ENCODE data around the gene SLC20A1. TPM values are rescaled to one million over a fixed set of nuclear protein-coding genes. Genes with fewer than 3 reads are reported as not detected.

The SLC20A1 gene
- total RNA-seq, 2 experiments from 2014 or later: 69.3 to 69.6 TPM

DNA sequence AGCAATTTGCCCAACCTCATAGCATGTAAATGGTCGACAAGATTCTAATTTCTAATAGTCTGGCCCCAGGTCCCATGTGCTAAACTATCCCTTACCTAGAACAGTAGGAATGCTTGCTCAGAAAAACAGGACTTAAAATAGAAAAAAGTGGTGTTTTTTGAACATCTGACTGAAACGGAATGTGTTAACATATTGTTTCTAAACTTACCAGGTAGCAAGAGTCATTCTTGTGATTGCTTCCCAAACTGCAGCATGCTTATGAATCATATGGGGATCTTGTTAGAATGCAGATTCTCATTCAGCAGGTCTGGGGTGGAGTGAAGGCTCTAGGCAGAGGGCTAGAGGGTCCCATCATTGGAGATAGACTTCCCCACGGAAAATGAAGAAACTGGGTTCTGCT is 5.8 kb upstream of the SLC20A1 start:
- Mint-ChIP-seq H3K4me3 (no peak overlapping the region), H3K27ac (no peak overlapping the region), H3K4me1 (peaks cover 53% of the 10 kb centered on the region), H3K9me3 (ENCODE audit: low read depth) (no peaks in the 10 kb centered on the region), H3K36me3 (ENCODE audit: low read depth) (peaks cover 2% of the 10 kb centered on the region), H3K27me3 (no peaks in the 10 kb centered on the region)
- ATAC-seq (peak; percentile 36), DNase-seq (no peak)
- intact Hi-C loops (cut with DNase I, micrococcal nuclease): no loop called here
- CTCF ChIA-PET: no interaction called here
- POLR2A ChIA-PET: no interaction called here

DNA sequence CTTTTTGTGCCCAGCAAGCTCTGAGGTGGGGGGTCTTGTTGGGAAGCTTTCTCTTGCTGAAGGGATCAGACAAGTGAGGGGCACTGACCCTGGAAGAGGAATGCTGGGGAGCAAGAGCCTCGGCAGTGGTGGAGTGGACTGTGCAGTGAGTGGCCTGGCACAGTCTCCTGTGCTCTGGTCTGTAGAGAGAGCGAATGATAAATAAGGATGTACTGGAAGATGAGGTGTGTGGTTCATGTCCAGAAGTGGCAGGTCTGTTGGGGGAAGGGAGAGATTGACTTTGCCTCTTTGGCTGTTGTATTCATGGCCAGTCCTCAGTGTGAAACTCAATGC is 5.3 kb upstream of the SLC20A1 start:
- POLR2A ChIA-PET: no interaction called here
- Mint-ChIP-seq H3K4me1 (peaks cover 49% of the 10 kb centered on the region), H3K9me3 (ENCODE audit: low read depth) (no peaks in the 10 kb centered on the region), H3K27me3 (no peaks in the 10 kb centered on the region), H3K27ac (peak overlapping the region; percentile 65), H3K4me3 (no peak overlapping the region), H3K36me3 (ENCODE audit: low read depth) (peaks cover 2% of the 10 kb centered on the region)
- CTCF ChIA-PET: interaction anchor here (0.7 to 2.6 kb wide), 4 partner anchors 9 to 58 kb away, joined by 3 to 13 read pairs (median 4); no protein-coding TSS in a partner anchor
- intact Hi-C loops (cut with DNase I, micrococcal nuclease): no loop called here
- DNase-seq (no peak), ATAC-seq (no peak)

DNA sequence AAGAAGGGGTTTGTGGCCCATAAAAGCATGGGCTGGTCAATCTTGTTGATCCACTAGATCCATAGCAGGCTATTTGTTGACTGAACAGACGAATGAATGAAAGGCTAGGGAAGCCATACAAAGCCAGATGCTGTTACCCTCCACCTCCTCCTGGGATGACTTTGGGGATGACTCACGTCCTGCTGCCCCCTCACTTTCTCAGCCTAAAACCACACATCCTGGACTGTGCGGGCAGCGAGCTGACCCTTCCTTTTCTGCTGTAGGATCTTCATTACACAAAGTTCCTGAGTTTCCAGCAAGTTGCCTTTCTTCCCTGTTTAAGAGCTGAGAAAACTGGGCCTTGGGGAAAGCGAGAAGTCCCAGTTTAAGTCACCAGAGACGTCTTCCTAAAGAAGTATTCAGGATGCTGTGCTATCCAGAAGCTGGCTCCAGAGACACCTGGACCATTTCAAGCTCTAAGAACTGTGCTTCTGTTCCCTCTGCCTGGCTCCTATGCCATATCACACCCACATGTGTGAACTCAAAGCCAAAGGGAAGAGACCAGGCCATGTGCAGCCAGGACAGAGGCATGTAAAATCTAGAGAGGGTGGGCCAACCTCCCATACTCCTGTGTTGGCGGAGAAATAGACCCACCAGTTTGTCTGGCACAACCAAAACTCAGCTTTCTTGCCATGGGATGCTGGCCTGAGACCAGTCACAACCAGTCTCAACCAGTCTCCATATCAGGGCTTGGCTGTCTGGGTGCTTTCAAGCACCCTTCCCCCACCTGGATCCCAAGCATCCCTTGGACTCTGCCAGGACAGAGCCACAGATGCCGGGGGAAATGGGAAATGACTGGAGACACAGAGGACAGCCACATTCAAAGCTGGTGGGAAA is 4.7 kb upstream of the SLC20A1 start:
- intact Hi-C loops (cut with DNase I, micrococcal nuclease): no loop called here
- peaks cover 43% of the 10 kb centered on the region for H3K4me1 Mint-ChIP-seq
- ATAC-seq (no peak), DNase-seq (peak; percentile 36)
- peaks cover 2% of the 10 kb centered on the region for H3K36me3 Mint-ChIP-seq (ENCODE audit: low read depth)
- ChIA-PET CTCF (interaction anchor here (0.6 to 2.6 kb wide), 6 partner anchors 10 to 338 kb away, joined by 3 to 13 read pairs (median 4); no protein-coding TSS in a partner anchor), POLR2A (interaction anchor here (0.6 kb wide), 1 partner anchor 1176 kb away, joined by 3 read pairs; no protein-coding TSS in a partner anchor)
- H3K27ac Mint-ChIP-seq: peak overlapping the region; percentile 65
- no peak overlapping the region for H3K4me3 Mint-ChIP-seq
- no peaks in the 10 kb centered on the region for H3K27me3 Mint-ChIP-seq
- H3K9me3 Mint-ChIP-seq (ENCODE audit: low read depth): no peaks in the 10 kb centered on the region

DNA sequence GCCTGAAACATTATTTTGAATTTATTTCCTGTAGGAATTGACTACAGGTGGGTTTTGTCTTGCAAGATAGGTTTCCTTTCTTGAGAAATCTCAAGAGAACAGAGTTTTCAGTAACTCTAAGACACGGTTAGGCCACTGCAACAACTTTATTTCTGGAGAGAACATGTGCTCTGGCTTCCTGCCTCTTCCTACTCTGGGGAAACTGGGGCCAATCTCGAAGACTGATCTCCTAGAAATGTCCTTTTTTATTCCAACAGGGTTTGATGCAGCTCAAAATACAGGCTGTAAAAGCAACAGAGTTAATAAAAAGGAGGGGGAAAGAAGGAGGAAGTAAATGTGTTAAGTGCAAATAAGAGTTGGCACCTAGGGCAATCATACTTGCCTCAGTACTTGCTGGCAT is 4.0 kb upstream of the SLC20A1 start:
- Mint-ChIP-seq H3K4me1 (peaks cover 36% of the 10 kb centered on the region), H3K27me3 (no peaks in the 10 kb centered on the region), H3K36me3 (ENCODE audit: low read depth) (peaks cover 2% of the 10 kb centered on the region), H3K4me3 (no peak overlapping the region), H3K9me3 (ENCODE audit: low read depth) (no peaks in the 10 kb centered on the region), H3K27ac (no peak overlapping the region)
- DNase-seq (no peak), ATAC-seq (no peak)
- ChIA-PET POLR2A (interaction anchor here (0.6 kb wide), 1 partner anchor 1176 kb away, joined by 3 read pairs; no protein-coding TSS in a partner anchor), CTCF (interaction anchor here (0.6 to 2.6 kb wide), 7 partner anchors 10 to 337 kb away, joined by 3 to 13 read pairs (median 5); no protein-coding TSS in a partner anchor)
- intact Hi-C loops (cut with DNase I, micrococcal nuclease): no loop called here

DNA sequence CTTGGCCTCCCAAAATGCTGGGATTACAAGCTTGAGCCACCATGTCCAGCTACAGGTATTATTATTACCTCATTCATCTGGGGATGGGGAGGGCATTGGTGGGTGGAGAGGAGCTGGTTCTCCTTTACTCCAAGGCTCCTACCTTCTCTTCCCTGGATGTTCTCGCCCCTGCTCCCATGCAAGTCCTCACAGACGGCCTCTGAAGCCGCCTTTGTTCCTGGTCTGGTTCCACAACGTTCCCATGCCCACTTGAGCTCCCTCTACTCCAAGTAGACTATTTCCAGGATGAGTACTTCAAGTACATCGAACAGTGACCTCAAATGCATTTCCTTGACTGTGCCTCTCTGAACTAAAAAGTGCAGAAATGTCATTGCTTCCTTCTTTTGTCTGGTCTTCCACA is 3.2 kb upstream of the SLC20A1 start:
- peaks cover 10% of the 10 kb centered on the region for H3K36me3 Mint-ChIP-seq (ENCODE audit: low read depth)
- H3K9me3 Mint-ChIP-seq (ENCODE audit: low read depth): no peaks in the 10 kb centered on the region
- intact Hi-C loops (cut with DNase I, micrococcal nuclease): no loop called here
- no peak for DNase-seq
- no peaks in the 10 kb centered on the region for H3K27me3 Mint-ChIP-seq
- H3K27ac Mint-ChIP-seq: no peak overlapping the region
- ChIA-PET CTCF (interaction anchor here (1.0 to 2.6 kb wide), 5 partner anchors 9 to 43 kb away, joined by 4 to 13 read pairs (median 5); no protein-coding TSS in a partner anchor), POLR2A (interaction anchor here (0.6 kb wide), 1 partner anchor 107 kb away, joined by 3 read pairs; no protein-coding TSS in a partner anchor)
- ATAC-seq: no peak
- no peak overlapping the region for H3K4me3 Mint-ChIP-seq
- H3K4me1 Mint-ChIP-seq: peaks cover 39% of the 10 kb centered on the region

DNA sequence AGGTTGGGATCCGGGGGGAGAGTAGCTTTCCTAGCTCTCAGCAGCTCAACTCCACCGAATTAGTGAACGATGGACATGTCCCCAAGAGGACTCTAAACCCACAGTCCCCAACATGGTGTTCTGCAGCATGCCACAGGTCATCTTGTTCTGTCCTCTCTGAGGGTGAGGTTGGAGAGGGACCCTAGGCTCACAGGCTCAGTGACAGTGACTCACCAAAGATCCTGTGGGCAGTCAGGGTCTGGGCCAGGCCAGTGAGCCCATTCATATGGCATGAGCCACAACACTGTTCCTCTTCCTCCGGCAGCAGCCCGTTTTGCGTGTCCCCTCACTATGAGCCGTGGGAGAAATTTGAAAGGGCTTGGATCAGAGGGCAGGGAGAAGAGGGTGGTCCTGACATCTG is 2.8 kb upstream of the SLC20A1 start:
- no peaks in the 10 kb centered on the region for H3K9me3 Mint-ChIP-seq (ENCODE audit: low read depth)
- H3K4me3 Mint-ChIP-seq: no peak overlapping the region
- ChIA-PET POLR2A (interaction anchor here (0.6 kb wide), 1 partner anchor 108 kb away, joined by 3 read pairs; no protein-coding TSS in a partner anchor), CTCF (interaction anchor here (1.0 to 2.6 kb wide), 4 partner anchors 10 to 43 kb away, joined by 4 to 13 read pairs (median 6); no protein-coding TSS in a partner anchor)
- DNase-seq (no peak), ATAC-seq (no peak)
- no peaks in the 10 kb centered on the region for H3K27me3 Mint-ChIP-seq
- intact Hi-C loops (cut with DNase I, micrococcal nuclease): no loop called here
- peaks cover 14% of the 10 kb centered on the region for H3K36me3 Mint-ChIP-seq (ENCODE audit: low read depth)
- H3K27ac Mint-ChIP-seq: no peak overlapping the region
- peaks cover 43% of the 10 kb centered on the region for H3K4me1 Mint-ChIP-seq

DNA sequence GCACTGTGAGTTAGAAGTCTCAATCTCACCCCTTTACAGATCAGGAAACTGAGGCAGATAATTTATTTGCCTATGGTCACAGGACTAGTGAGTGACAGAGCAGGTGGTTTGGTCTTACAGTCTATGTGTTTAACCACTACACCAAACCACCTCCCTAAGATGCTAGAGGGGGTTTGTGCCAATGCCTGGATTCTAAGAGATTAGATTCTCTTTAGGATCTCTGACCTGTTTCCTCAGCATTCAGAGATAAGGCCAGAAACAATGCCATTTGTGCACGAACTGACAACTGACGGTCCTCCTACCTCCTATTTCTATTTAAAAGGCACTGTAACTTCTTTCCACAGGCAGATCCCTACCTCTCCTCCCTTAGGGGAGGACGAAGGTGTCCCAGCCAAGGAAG is 2.3 kb upstream of the SLC20A1 start:
- ChIA-PET CTCF (interaction anchor here (1.0 to 5.4 kb wide), 2 partner anchors 10 to 17 kb away, joined by 4 to 50 read pairs; no protein-coding TSS in a partner anchor), POLR2A (no interaction called here)
- no peak overlapping the region for H3K4me3 Mint-ChIP-seq
- H3K4me1 Mint-ChIP-seq: peaks cover 49% of the 10 kb centered on the region
- no peak for DNase-seq
- intact Hi-C loops (cut with DNase I, micrococcal nuclease): no loop called here
- ATAC-seq: no peak
- H3K36me3 Mint-ChIP-seq (ENCODE audit: low read depth): peaks cover 20% of the 10 kb centered on the region
- no peak overlapping the region for H3K27ac Mint-ChIP-seq
- no peaks in the 10 kb centered on the region for H3K27me3 Mint-ChIP-seq
- no peaks in the 10 kb centered on the region for H3K9me3 Mint-ChIP-seq (ENCODE audit: low read depth)

DNA sequence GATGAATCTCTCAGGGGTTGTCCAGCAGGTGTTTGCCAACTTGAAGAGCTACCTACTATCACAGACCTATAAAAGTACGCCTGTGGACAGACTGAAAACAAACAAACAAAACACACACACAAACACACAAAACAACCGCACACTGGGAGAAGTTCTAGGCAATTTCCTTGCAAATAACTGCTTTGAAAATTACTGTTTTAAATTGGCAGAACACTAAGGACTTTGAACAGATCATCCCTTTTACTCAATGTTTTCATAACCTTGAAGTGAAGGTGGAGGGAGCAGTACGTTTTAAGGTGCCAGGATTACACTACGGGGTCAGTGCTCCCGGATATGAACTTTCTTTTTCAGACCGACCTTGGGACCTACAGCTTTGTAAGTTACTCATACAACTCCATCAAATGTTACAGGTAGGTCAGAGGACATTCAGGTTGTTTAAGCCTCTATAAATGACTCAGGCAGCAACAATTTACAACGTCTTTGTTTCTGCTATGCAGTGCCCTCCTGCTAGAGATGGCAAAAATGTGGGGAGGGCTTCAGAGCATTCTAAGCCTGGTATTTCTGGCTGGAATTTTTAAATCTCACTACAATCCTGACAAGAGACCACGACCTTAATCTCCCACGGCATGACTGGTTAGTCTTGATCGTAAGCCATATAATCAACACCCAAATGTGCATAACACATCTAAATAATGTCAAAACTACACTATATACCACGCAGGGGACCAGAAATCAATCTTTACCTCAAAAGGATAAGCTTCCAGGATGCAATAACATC is 1.4 kb upstream of the SLC20A1 start:
- DNase-seq (no peak), ATAC-seq (no peak)
- peak overlapping the region; percentile 74 for H3K27ac Mint-ChIP-seq
- peaks cover 28% of the 10 kb centered on the region for H3K36me3 Mint-ChIP-seq (ENCODE audit: low read depth)
- H3K27me3 Mint-ChIP-seq: no peaks in the 10 kb centered on the region
- ChIA-PET CTCF (interaction anchor here (1.1 to 5.4 kb wide), 11 partner anchors 9 to 155 kb away, joined by 4 to 50 read pairs (median 6); no protein-coding TSS in a partner anchor), POLR2A (interaction anchor here (0.6 to 3.0 kb wide), 5 partner anchors 9 to 66 kb away, joined by 3 to 28 read pairs (median 5); no protein-coding TSS in a partner anchor)
- intact Hi-C loops (cut with DNase I, micrococcal nuclease): loop anchor here in 1 of 2 experiments (1.0 to 2.0 kb wide), 3 partner anchors 44 to 762 kb away; no protein-coding TSS in a partner anchor
- H3K4me3 Mint-ChIP-seq: peak overlapping the region; percentile 95
- peaks cover 57% of the 10 kb centered on the region for H3K4me1 Mint-ChIP-seq
- H3K9me3 Mint-ChIP-seq (ENCODE audit: low read depth): no peaks in the 10 kb centered on the region

DNA sequence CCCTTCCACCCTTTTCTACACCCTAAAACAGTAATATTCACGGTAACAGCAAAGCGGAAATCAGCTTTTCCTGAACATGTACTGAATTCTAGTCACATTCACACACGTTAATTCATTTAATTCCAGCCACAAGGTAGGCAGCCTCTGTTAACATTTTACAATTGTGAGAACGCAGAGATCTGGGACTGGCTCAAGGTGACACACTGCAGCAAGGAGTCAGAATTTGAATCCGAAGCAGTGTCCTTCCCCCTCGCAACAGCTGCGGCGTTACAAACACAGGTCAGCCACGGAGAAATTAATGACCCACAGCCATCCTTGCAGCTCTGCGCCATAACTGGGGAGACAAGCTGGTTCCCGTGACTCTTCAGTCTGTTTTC is 818 bp upstream of the SLC20A1 start:
- Mint-ChIP-seq H3K27me3 (no peaks in the 10 kb centered on the region), H3K4me1 (peaks cover 61% of the 10 kb centered on the region), H3K4me3 (peak overlapping the region; percentile 95), H3K27ac (peak overlapping the region; percentile 74), H3K36me3 (ENCODE audit: low read depth) (peaks cover 34% of the 10 kb centered on the region), H3K9me3 (ENCODE audit: low read depth) (no peaks in the 10 kb centered on the region)
- CTCF ChIA-PET: interaction anchor here (0.6 to 5.4 kb wide), 12 partner anchors 9 to 156 kb away, joined by 3 to 50 read pairs (median 6); no protein-coding TSS in a partner anchor
- intact Hi-C loops (cut with DNase I, micrococcal nuclease): loop anchor here (1.0 to 5.0 kb wide), 16 partner anchors 14 to 762 kb away; partner anchors contain the start of genes CHCHD5 (in 2 of the 2), POLR1B (in 2 of the 2), CKAP2L (in 1 of the 2) and ZC3H6 (in 1 of the 2)
- DNase-seq (no peak), ATAC-seq (peak; percentile 1)
- POLR2A ChIA-PET: interaction anchor here (0.6 to 3.0 kb wide), 9 partner anchors 9 to 1232 kb away, joined by 3 to 28 read pairs (median 3); no protein-coding TSS in a partner anchor

DNA sequence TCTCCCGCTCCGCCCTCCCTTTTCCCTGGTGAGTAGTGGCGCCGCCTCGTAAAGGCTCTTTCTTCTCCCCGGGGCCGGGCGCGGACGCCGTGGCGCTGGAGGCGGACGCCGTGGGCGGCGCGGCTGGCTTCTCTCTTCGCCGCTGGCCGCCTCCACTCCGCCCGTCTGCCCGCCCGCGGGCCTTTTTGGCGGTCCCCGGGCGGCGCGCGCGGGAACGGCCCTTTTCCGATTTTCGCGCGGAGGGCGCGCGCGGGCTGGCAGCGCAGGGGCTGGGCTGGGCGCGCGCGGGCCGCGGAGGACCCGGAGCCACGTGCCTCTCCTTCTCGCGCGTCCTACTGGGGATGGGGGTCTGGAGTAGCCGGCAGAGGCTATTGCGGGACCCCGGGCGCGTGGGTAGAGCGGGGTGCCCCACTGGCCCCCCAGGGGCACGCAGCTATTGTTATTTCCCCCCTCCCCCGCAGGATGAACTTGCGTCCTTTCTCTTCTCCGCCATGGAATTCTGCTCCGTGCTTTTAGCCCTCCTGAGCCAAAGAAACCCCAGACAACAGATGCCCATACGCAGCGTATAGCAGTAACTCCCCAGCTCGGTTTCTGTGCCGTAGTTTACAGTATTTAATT is 472 bp downstream of the SLC20A1 start:
- peaks cover 40% of the 10 kb centered on the region for H3K36me3 Mint-ChIP-seq (ENCODE audit: low read depth)
- H3K27ac Mint-ChIP-seq: peak overlapping the region; percentile 79
- POLR2A ChIA-PET: interaction anchor here (1.1 to 3.0 kb wide), 7 partner anchors 7 to 103 kb away, joined by 3 to 28 read pairs (median 5); no protein-coding TSS in a partner anchor
- H3K9me3 Mint-ChIP-seq (ENCODE audit: low read depth): no peaks in the 10 kb centered on the region
- peak overlapping the region; percentile 95 for H3K4me3 Mint-ChIP-seq
- intact Hi-C loops (cut with DNase I, micrococcal nuclease): loop anchor here (5.0 kb wide), 3 partner anchors 46 to 459 kb away; no protein-coding TSS in a partner anchor
- ATAC-seq (peak; percentile 17), DNase-seq (peak; percentile 69)
- peaks cover 58% of the 10 kb centered on the region for H3K4me1 Mint-ChIP-seq
- no peaks in the 10 kb centered on the region for H3K27me3 Mint-ChIP-seq
- CTCF ChIA-PET: interaction anchor here (0.7 to 5.4 kb wide), 7 partner anchors 15 to 81 kb away, joined by 3 to 50 read pairs (median 3); no protein-coding TSS in a partner anchor

Measured in activated CD4-positive, alpha-beta T cell treated with anti-CD3 and anti-CD28 coated beads for 36 hours (primary cell).